CD14-positive monocyte (primary cell): ENCODE measurements around the gene SCFD1. TPM values are rescaled to one million over a fixed set of nuclear protein-coding genes. Genes with fewer than 3 reads are reported as not detected.
A peak's percentile ranks its signal among the peaks of the same experiment; 100 is the strongest.

ENCODE experiments used
- DNase-seq, 3 donors: peaks; one replicate each; pipeline ENCODE4 v3.0.0-alpha.2; 2011 to 2022
- H2AFZ ChIP-seq: 2 replicates; pipeline ENCODE4 v1.6.0; 2012; ENCODE audit warnings: mild to moderate bottlenecking, low read depth, low read length, inconsistent platforms; ENCODE audit not compliant: insufficient read depth, poor library complexity, severe bottlenecking
- H3K27ac ChIP-seq, 2 donors: 1 replicate in 1 of 2; 2 replicates in 1 of 2; pipeline ENCODE4 v1.5.1; 2012 to 2013; ENCODE audit warnings: low read length in 2 of 2, control low read depth in 1 of 2, inconsistent platforms in 1 of 2, low read depth in 1 of 2, mild to moderate bottlenecking in 1 of 2
- H3K27me3 ChIP-seq, 2 donors: one replicate each; pipeline versions ENCODE4 v1.6.0 to v1.6.1; 2011 to 2013; ENCODE audit warnings: low read length in 2 of 2; ENCODE audit not compliant: control insufficient read depth in 2 of 2, insufficient read depth in 2 of 2
- H3K36me3 ChIP-seq, 2 donors: replicated peaks in 1 of 2; 1 replicate in 1 of 2; 2 replicates in 1 of 2; pipeline versions ENCODE4 v1.5.1 to v1.6.1; 2012 to 2013; ENCODE audit warnings: low read length in 2 of 2, control low read depth in 1 of 2, inconsistent platforms in 1 of 2, mild to moderate bottlenecking in 1 of 2; ENCODE audit not compliant: insufficient read depth in 2 of 2, control insufficient read depth in 1 of 2
- H3K4me1 ChIP-seq, 2 donors: 1 replicate in 1 of 2; 2 replicates in 1 of 2; pipeline versions ENCODE4 v1.5.1 to v1.6.1; 2012 to 2013; ENCODE audit warnings: low read length in 2 of 2, control low read depth in 1 of 2, inconsistent platforms in 1 of 2, mild to moderate bottlenecking in 1 of 2, moderate library complexity in 1 of 2; ENCODE audit not compliant: insufficient read depth in 2 of 2, control insufficient read depth in 1 of 2
- H3K4me2 ChIP-seq: replicated peaks from 2 replicates; pipeline ENCODE3; 2012; ENCODE audit warnings: low read length, moderate library complexity, mild to moderate bottlenecking; ENCODE audit not compliant: poor library complexity, severe bottlenecking; ENCODE audit errors: extremely low read depth
- H3K4me3 ChIP-seq, 3 experiments: fragments of 200-600 bp in 1 of 3; sonication (generic) in 1 of 3; replicated peaks in 1 of 3; 1 replicate in 2 of 3; 2 replicates in 1 of 3; pipeline ENCODE4 v1.5.1; 2011 to 2013; ENCODE audit warnings: low read length in 3 of 3, mild to moderate bottlenecking in 3 of 3, control low read depth in 2 of 3, low read depth in 2 of 3, inconsistent platforms in 1 of 3, moderate library complexity in 1 of 3
- H3K79me2 ChIP-seq: 2 replicates; pipeline ENCODE4 v1.6.0; 2012; ENCODE audit warnings: mild to moderate bottlenecking, control low read depth, inconsistent platforms, low read length, moderate library complexity; ENCODE audit not compliant: insufficient read depth
- H3K9ac ChIP-seq: 2 replicates; pipeline ENCODE4 v1.6.0; 2017; ENCODE audit warnings: low read length, mild to moderate bottlenecking; ENCODE audit not compliant: insufficient read depth, poor library complexity, severe bottlenecking
- H3K9me3 ChIP-seq, 2 donors: replicated peaks in 1 of 2; 1 replicate in 1 of 2; 2 replicates in 1 of 2; pipeline versions ENCODE4 v1.5.1 to v1.6.1; 2012 to 2013; ENCODE audit warnings: low read length in 2 of 2, control low read depth in 1 of 2; ENCODE audit not compliant: control insufficient read depth in 1 of 2, insufficient read depth in 1 of 2
- H4K20me1 ChIP-seq: 2 replicates; pipeline ENCODE4 v1.6.0; 2012; ENCODE audit warnings: mild to moderate bottlenecking, low read length, control low read depth, moderate library complexity; ENCODE audit not compliant: insufficient read depth
- H3K27ac Mint-ChIP-seq, 7 donors: one replicate each; pipeline ENCODE4 v1.8.0; 2020; ENCODE audit warnings: mild to moderate bottlenecking in 7 of 7, mixed read lengths in 7 of 7, moderate library complexity in 6 of 7, inconsistent platforms in 2 of 7
- H3K27me3 Mint-ChIP-seq, 3 donors: one replicate each; pipeline ENCODE4 v1.8.0; 2021 to 2022; ENCODE audit warnings: low read depth in 3 of 3, mild to moderate bottlenecking in 3 of 3, mixed read lengths in 3 of 3, moderate library complexity in 3 of 3, inconsistent platforms in 1 of 3
- H3K36me3 Mint-ChIP-seq, 2 donors: one replicate each; pipeline ENCODE4 v1.8.0; 2020; ENCODE audit warnings: mixed read lengths in 2 of 2, inconsistent platforms in 1 of 2, mild to moderate bottlenecking in 1 of 2
- H3K4me1 Mint-ChIP-seq: one replicate; pipeline ENCODE4 v1.8.0; 2020; ENCODE audit warnings: mild to moderate bottlenecking, mixed read lengths
- H3K4me3 Mint-ChIP-seq, 2 donors: one replicate each; pipeline ENCODE4 v1.8.0; 2020; ENCODE audit warnings: mild to moderate bottlenecking in 2 of 2, mixed read lengths in 2 of 2, moderate library complexity in 1 of 2
- H3K9me3 Mint-ChIP-seq, 7 donors: one replicate each; pipeline ENCODE4 v1.8.0; 2020 to 2022; ENCODE audit warnings: mixed read lengths in 7 of 7, mild to moderate bottlenecking in 6 of 7, moderate library complexity in 6 of 7, inconsistent platforms in 2 of 7
- CTCF ChIP-seq: fragments of 200-600 bp; IDR thresholded peaks from one replicate; pipeline ENCODE4 v1.8.0; 2022; ENCODE audit warnings: antibody characterized with exemption, mild to moderate bottlenecking
- WGBS: methylation state at CpG from one replicate; pipeline ENCODE4 v1.1.5; 2013; ENCODE audit warnings: missing lambda C conversion rate; ENCODE audit not compliant: insufficient coverage; 5-methylcytosine and 5-hydroxymethylcytosine counted together
- intact Hi-C, 2 donors: fragments of 100-400 bp; cut with micrococcal nuclease; formaldehyde crosslinking; loops; one replicate each; pipeline versions ENCODE4 v1.15.0 to v1.15.1; 2023
- polyA plus RNA-seq, 3 donors: library from polyadenylated mRNA; depleted of rRNA in 1 of 3; unstranded in 2 of 3; stranded (reverse) in 1 of 3; fragments of 300-500 nt in 2 of 3; fragments of >200 nt in 1 of 3; fragmentation: Illumina TruSeq in 2 of 3; gene quantifications; 1 replicate in 2 of 3; 2 replicates in 1 of 3; pipeline ENCODE4 v1.2.3, GENCODE V29; 2012 to 2021

Gene SCFD1
- polyA plus RNA-seq, 3 donors, result 33.1 to 64.1 (median 44.9) TPM

GRCh38 chr14:30587141-30587540 is 35.0 kb upstream of the SCFD1 start:
- Histone ChIP-seq H3K4me1 (no peaks in the 10 kb centered on the region), H3K4me2 (no peak overlapping the region), H3K27me3 (no peaks in the 10 kb centered on the region), H3K9ac (no peak overlapping the region), H3K4me3 (no peak overlapping the region), H3K9me3 (no peaks in the 10 kb centered on the region), H3K36me3 (peaks cover 39 to 77% of the 10 kb centered on the region in 2 donors), H3K79me2 (peaks cover 58% of the 10 kb centered on the region), H2AFZ (no peak overlapping the region), H4K20me1 (peaks cover 5% of the 10 kb centered on the region), H3K27ac (peak overlapping the region in 1 of 2 donors; percentile 29)
- WGBS, result no CpG with 5 or more reads among the region's 3 CpGs
- H3K27ac Mint-ChIP-seq, result no peak overlapping the region
- H3K4me1 Mint-ChIP-seq, result no peaks in the 10 kb centered on the region
- intact Hi-C loops, result no loop called here
- H3K36me3 Mint-ChIP-seq, result peaks cover 67 to 82% of the 10 kb centered on the region in 2 donors
- DNase-seq, result no peak
- peaks cover 0 to 5% (median 0%) of the 10 kb centered on the region in 7 donors for H3K9me3 Mint-ChIP-seq
- TF ChIP-seq CTCF, result no peak
- H3K4me3 Mint-ChIP-seq, result no peak overlapping the region
- H3K27me3 Mint-ChIP-seq, result no peaks in the 10 kb centered on the region

- peaks cover 60 to 72% of the 10 kb centered on the region in 2 donors for H3K36me3 Mint-ChIP-seq
- H3K4me3 Mint-ChIP-seq, result no peak overlapping the region
- Histone ChIP-seq H3K27me3 (no peaks in the 10 kb centered on the region), H3K4me1 (no peaks in the 10 kb centered on the region), H3K36me3 (peaks cover 47 to 76% of the 10 kb centered on the region in 2 donors), H3K79me2 (peaks cover 40% of the 10 kb centered on the region), H2AFZ (no peak overlapping the region), H4K20me1 (peaks cover 5% of the 10 kb centered on the region), H3K9ac (no peak overlapping the region), H3K27ac (no peak overlapping the region), H3K4me3 (no peak overlapping the region), H3K4me2 (no peak overlapping the region), H3K9me3 (no peaks in the 10 kb centered on the region)
- peak overlapping the region in 2 of 7 donors; percentile 17 to 47 for H3K27ac Mint-ChIP-seq
- no peaks in the 10 kb centered on the region for H3K4me1 Mint-ChIP-seq
- H3K9me3 Mint-ChIP-seq, result peaks cover 0 to 4% (median 0%) of the 10 kb centered on the region in 7 donors
- DNase-seq, result no peak
- intact Hi-C loops, result no loop called here
- TF ChIP-seq CTCF, result no peak
- H3K27me3 Mint-ChIP-seq, result no peaks in the 10 kb centered on the region
Measured at GRCh38 chr14:30588873-30589272, 33.2 kb upstream of the SCFD1 start.
